GM18508 (cell line): ENCODE measurements around the gene PLD2.

ENCODE experiments used
- ATAC-seq: cut with Tn5 transposase; IDR thresholded peaks from one replicate; pipeline ENCODE4 v1.9.1; 2021; ENCODE audit warnings: moderate number of reproducible peaks; ENCODE audit not compliant: insufficient read depth, unreplicated experiment

PLD2 gene

GRCh38 chr17:4806777-4807604 lies at the start of gene PLD2:
Gene PLD2 (plus strand): TSS chr17:4807152. CDS start chr17:4807773, 621 bp downstream.
- no peak for ATAC-seq

DNA sequence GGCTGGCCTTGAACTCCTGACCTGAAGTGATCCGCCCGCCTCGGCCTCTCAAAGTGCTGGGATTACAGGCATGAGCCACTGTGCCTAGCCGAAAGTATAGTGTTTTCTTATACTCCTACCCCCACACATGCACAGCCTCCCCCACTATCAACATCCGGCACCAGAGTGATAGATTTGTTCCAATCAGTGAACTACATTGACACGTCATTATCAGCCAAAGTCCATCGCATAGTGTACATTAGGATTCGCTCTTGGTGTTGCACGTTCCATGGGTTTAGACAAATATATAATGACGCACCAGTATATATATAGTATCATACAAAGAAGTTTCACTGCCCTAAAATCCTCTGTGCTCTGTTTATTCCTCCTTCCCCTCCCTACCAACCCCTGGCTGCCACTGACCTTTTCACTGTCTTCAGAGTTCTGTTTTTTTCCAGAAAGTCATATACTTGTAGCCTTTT lies 47.1 kb upstream of the PLD2 start:
- ATAC-seq: no peak

GRCh38 chr17:4764595-4764994 lies 42.4 kb upstream of the PLD2 start:
- no peak for ATAC-seq

DNA sequence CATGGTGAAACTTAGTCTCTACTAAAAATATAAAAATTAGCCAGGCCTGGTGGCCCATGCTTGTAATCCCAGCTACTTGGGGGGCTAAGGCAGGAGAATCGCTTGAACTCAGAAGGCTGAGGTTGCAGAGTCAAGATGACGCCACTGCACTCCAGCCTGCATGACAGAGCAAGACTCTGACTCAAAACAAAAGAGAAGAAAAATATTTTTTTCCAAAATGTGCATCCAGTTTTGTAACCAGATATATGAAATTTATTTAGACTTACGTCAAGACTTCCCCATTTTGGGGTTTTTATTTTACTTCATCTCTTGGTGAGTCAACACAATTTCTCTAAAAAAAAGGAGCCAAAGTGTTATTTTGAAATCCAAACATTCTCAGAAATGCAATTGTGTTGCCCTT lies 40.8 kb upstream of the PLD2 start:
- ATAC-seq: no peak

DNA sequence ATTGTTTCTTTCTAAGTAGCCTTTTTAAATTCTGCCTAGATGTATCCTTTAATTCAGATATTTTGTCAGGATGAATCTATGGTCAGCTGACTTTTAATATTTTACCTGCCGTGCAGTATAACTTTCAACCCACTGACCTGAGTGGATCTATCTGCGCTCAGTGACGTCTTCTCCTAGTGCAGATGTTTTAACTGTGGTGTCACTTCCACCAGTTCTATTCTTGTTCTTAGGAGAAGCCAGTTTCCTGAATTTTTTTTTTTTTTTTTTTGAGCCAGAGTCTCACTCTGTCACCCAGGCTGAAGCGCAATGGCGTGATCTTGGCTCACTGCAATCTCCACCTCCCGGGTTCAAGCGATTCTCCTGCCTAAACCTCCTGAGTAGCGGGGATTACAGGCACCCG lies 40.2 kb upstream of the PLD2 start:
- no peak for ATAC-seq

DNA sequence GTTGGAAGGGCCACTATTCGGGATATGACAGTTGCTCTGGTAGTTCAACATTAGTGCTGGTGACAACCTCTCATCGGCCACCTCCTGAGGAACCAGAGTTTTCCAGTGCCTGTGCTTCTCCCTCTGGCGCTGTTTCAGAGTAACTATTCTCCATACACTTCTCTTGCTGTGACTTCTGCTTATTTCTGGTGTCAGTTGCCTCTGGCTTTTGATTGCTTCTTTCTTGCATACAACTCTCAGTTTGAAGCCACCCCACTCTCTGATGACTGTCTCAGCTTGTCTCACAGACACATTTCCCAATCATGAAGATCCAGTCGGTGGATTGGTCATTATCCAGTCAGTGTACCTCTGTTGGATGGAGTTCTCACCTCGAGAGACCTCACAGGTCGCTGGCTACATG lies 38.7 kb upstream of the PLD2 start:
- no peak for ATAC-seq

DNA sequence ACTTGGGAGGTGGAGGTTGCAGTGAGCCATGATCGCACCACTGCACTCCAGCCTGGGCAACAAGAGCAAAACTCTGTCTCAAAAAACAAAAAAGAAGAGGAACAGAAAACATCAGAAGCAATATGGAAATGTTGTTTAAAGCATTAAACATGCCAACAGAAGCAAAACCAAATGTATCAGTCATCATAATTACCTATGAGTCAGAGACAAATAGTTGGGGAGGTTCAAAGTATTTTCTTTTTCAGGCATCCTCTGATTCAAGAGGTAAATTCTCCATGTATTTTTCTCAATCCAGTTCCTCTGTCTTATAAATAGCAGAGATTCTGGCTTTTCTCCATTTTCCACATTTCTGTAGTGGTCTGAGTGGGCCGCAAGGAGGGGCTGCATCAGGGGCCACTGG lies 37.3 kb upstream of the PLD2 start:
- no peak for ATAC-seq

DNA sequence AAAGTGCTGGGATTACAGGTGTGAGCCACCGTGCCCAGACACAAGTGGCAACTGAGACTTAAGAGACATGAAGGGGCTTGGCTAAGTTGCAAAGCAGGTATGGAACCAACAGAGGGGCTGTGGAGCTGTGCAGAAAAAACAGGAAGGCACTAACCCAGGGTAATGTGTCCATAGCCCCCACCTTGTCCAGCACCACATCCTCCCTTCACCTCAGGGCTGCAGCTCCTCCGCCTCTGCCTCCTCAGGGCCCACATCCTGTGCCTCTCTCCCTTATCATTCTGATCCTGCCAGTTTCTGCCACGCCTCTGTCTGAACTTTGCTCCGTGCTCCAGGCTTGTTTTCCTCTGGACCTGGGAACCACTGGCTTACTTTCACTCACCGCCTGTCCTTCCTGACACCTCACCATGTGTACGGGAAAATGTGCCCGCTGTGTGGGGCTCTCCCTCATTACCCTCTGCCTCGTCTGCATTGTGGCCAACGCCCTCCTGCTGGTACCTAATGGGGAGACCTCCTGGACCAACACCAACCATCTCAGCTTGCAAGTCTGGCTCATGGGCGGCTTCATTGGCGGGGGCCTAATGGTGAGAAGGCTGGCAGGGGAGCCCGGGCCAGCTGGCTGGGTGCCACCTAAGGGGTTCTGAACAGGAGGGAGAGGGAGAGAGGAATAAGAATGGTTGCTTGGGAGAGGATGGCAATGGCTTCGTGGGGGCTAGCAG lies 35.3 kb upstream of the PLD2 start, which contains the start of gene TM4SF5:
Gene TM4SF5 (plus strand): TSS at position 368 of the 716 bp plus-strand sequence. CDS start 37 bp downstream, at position 405.
- no peak for ATAC-seq

GRCh38 chr17:4772235-4772613 lies 34.7 kb upstream of the PLD2 start:
- ATAC-seq: no peak

DNA sequence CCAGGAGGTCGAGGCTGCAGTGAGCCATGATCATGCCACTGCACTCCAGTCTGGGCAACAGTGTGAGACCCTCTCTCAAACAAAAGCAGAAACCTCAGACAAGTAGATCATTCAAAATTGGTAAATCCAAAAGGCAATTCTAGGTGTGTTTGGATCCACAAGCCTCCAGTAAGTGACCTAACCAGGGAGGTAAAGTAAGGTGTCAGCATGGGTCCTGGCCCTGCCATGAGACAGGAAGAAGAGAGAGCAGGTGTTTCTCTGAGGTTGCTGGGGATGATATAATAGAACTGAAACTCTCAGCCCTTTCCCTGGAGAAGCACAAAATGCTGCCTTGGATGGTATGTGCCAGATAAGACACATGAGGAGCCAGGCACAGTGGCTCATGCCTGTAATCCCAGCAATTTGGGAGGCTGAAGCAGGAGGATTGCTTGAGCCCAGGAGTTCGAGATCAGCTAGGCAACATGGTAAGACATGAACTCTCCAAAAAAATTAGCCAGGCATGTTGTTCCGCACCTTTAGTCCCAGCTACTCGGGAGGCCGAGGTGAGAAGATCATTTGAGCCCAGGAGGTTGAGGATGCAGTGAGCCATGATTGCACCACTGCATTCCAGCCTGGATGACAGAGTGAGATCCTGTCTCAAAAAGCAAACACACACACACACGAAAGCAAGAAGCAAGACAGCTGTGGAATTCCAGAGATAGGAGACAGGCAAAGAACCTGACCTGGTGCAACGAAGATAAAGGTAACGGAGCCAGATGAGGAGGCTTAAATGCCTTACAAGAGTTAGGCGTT lies 28.8 kb upstream of the PLD2 start:
- no peak for ATAC-seq

- ATAC-seq: no peak
Measured at GRCh38 chr17:4780325-4780955, 26.5 kb upstream of the PLD2 start.

DNA sequence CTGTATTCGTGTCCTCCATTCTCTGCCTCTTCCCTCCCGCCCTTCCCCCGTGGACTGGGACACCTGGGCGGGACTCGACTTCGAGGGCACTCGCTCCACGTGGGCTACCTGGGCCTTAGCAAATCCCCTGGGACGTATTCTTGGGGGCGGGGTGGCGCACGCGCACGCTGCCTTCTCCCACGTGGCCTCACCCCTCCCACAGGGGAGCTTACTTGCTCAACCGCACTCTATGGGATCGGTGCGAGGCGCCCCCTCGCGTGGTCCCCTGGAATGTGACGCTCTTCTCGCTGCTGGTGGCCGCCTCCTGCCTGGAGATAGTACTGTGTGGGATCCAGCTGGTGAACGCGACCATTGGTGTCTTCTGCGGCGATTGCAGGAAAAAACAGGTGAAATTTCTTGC lies 24.3 kb upstream of the PLD2 start:
- no peak for ATAC-seq

GRCh38 chr17:4785311-4786105 lies 21.4 kb upstream of the PLD2 start:
- no peak for ATAC-seq

DNA sequence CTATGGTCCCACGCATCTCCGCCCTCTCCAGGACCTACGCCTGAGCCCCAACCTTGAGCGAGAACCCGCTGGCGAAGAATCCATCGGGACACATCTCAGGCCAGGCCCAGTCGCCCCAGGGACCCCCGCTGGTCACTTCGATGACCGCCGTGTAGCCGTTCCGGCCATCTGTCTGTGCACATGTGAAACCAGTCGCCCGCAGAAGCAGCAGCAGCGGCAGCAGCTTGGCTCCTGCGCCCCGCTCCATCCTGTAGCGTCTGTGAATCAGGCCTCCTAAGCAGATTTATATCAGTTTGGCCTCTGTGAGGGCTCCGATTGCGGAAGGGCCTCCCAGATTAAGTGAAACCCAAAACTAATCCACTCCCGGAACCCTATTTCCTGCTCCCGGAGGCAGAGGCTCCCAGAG lies 20.8 kb upstream of the PLD2 start, which contains the start of gene VMO1:
Gene VMO1 (minus strand): TSS at position 259 of the 406 bp plus-strand sequence. CDS start 12 bp downstream, at position 247.
- no peak for ATAC-seq

- no peak for ATAC-seq
Measured at GRCh38 chr17:4786516-4786915, 20.4 kb upstream of the PLD2 start.

DNA sequence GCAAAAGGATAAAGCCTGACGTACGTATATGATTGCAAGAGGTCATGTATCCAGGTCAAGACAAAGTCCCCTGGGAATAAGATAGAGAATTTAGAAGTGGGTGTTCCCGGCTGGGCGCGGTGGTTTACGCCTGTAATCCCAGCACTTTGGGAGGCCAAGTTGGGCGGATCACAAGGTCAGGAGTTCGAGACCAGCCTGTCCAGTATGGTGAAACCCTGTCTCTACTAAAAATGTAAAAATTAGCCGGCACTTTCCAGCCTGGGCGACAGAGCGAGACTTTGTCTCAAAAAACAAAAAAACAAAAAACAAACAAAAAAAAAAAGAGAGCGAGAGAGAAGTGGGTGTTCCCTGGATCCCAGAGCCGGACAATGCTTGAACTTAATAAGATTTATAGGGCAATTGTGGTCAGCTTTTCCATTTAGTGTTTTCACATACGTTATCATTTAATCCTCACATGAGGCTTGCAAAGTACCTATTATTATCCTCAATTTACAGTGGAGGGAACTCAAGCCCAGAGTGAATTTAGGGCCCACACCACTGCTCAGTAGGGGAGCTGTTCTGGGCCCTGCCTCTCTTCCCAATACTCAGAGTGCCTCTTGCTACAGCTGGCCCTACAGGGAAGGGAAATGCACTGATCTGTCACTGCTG lies 18.7 kb upstream of the PLD2 start:
- ATAC-seq: no peak

GRCh38 chr17:4788807-4789700 lies 17.9 kb upstream of the PLD2 start, which contains the start of gene GLTPD2:
Gene GLTPD2 (plus strand): TSS chr17:4788964. CDS start chr17:4789012, 48 bp downstream.
- ATAC-seq: no peak

DNA sequence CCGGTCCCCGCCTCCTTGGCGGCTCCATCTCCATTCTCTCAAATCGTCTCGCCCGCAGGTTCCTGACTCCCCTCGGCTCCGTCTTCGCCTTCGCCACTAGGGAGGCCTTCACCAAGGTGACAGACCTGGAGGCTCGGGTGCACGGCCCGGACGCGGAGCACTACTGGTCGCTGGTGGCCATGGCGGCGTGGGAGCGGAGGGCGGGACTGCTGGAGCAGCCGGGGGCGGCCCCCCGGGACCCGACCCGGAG lies 17.3 kb upstream of the PLD2 start:
- no peak for ATAC-seq
